HG02610 (cell line): ENCODE data around the gene COPB1.

Experiments
- ATAC-seq: cut with Tn5 transposase; IDR thresholded peaks from one replicate; pipeline ENCODE4 v1.9.1; 2021; ENCODE audit warnings: mild to moderate bottlenecking, moderate library complexity; ENCODE audit not compliant: unreplicated experiment

COPB1 gene

GRCh38 chr11:14506532-14506931 is 6.9 kb upstream of the COPB1 start:
- no peak for ATAC-seq

- no peak for ATAC-seq
Measured at GRCh38 chr11:14503023-14503422, 3.4 kb upstream of the COPB1 start.

GRCh38 chr11:14502039-14502438 is 2.4 kb upstream of the COPB1 start:
- no peak for ATAC-seq

GRCh38 chr11:14500181-14500651 is 605 bp upstream of the COPB1 start:
- ATAC-seq = peak; percentile 66

- ATAC-seq = peak; percentile 10
Measured at GRCh38 chr11:14499178-14499559, 442 bp downstream of the COPB1 start.

- ATAC-seq = no peak
Measured at GRCh38 chr11:14480716-14481115, 18.9 kb downstream of the COPB1 start.

- ATAC-seq = no peak
Measured at GRCh38 chr11:14471127-14471526, 28.5 kb downstream of the COPB1 start.

GRCh38 chr11:14463623-14464022 is 36.0 kb downstream of the COPB1 start:
- ATAC-seq = no peak

- ATAC-seq = no peak
Measured at GRCh38 chr11:14460147-14460546, 39.5 kb downstream of the COPB1 start.

- ATAC-seq = no peak
Measured at GRCh38 chr11:14458377-14458776, 41.2 kb downstream of the COPB1 start.

GRCh38 chr11:14455648-14456430 is 43.8 kb downstream of the COPB1 start:
- ATAC-seq = no peak

GRCh38 chr11:14454861-14455632 is 44.6 kb downstream of the COPB1 start:
- no peak for ATAC-seq

GRCh38 chr11:14451825-14452224 is 47.8 kb downstream of the COPB1 start:
- ATAC-seq = no peak

GRCh38 chr11:14449302-14449714 is 50.3 kb downstream of the COPB1 start:
- no peak for ATAC-seq

GRCh38 chr11:14448240-14448639 is 51.4 kb downstream of the COPB1 start:
- no peak for ATAC-seq

- no peak for ATAC-seq
Measured at GRCh38 chr11:14446701-14447169, 52.9 kb downstream of the COPB1 start.

GRCh38 chr11:14445542-14446530 is 53.8 kb downstream of the COPB1 start:
- no peak for ATAC-seq

- no peak for ATAC-seq
Measured at GRCh38 chr11:14444441-14445189, 55.0 kb downstream of the COPB1 start.

- ATAC-seq = no peak
Measured at GRCh38 chr11:14443638-14444037, 56.0 kb downstream of the COPB1 start.
